Pancreas (tissue), 10 donors: ENCODE measurements around the gene SLC9A5. TPM values are rescaled to one million over a fixed set of nuclear protein-coding genes. Genes with fewer than 3 reads are reported as not detected.

Experiments used
- ATAC-seq, 4 donors: fragments of 200-7000 bp; cut with Tn5 transposase; one replicate each; pipeline versions ENCODE4 v1.8.0 to v1.9.1; 2020; ENCODE audit warnings: mild to moderate bottlenecking in 4 of 4, moderate library complexity in 4 of 4
- DNase-seq, 6 donors: peaks; one replicate each; pipeline ENCODE4 v3.0.0-alpha.2; 2020
- FAIRE-seq: peaks from 2 replicates; lab custom pipeline; 2012; peaks lifted over from hg19 to GRCh38; lab: Jason Lieb, UNC
- H3K27ac ChIP-seq, 4 donors: fragments of 200-600 bp; sonication (generic); 1 replicate in 3 of 4; 2 replicates in 1 of 4; pipeline versions ENCODE4 v1.5.0 to v1.8.0; 2020
- H3K27me3 ChIP-seq, 4 donors: fragments of 200-600 bp; one replicate each; pipeline ENCODE4 v1.8.0; 2021
- H3K36me3 ChIP-seq, 3 donors: fragments of 200-600 bp; sonication (generic) in 1 of 3; one replicate each; pipeline versions ENCODE4 v1.5.0 to v1.8.0; 2020 to 2021
- H3K4me1 ChIP-seq, 3 donors: fragments of 200-600 bp; one replicate each; pipeline ENCODE4 v1.8.0; 2021
- H3K4me3 ChIP-seq, 4 donors: fragments of 200-600 bp; sonication (generic) in 2 of 4; one replicate each; pipeline versions ENCODE4 v1.5.0 to v1.8.0; 2020 to 2021
- H3K9me3 ChIP-seq, 4 donors: fragments of 200-600 bp; one replicate each; pipeline ENCODE4 v1.8.0; 2021
- CTCF ChIP-seq, 4 donors: fragments of 200-600 bp; sonication (generic) in 3 of 4; IDR thresholded peaks; one replicate each; pipeline versions ENCODE4 v1.5.0 to v1.8.0; 2021; ENCODE audit warnings: antibody characterized with exemption in 4 of 4
- whole genome bisulfite sequencing, 2 donors: extraction: QIAGEN DNeasy Blood & Tissue Kit; methylation state at CpG; one replicate each; pipeline ENCODE4 v1.1.7; 2013; 5-methylcytosine and 5-hydroxymethylcytosine counted together
- intact Hi-C, 3 donors: fragments of 100-400 bp; cut with DNase I; formaldehyde crosslinking; loops; one replicate each; pipeline versions ENCODE4 v1.11.1 to v1.14.2; 2022
- polyA plus RNA-seq, 2 donors: library from polyadenylated mRNA; stranded (reverse); fragments of 200-250 nt; gene quantifications; one replicate each; pipeline ENCODE4 v1.2.3, GENCODE V29; 2013
- total RNA-seq, 6 donors: library from RNA; stranded (reverse); fragmentation: NEBNext Ultra II Directional in 4 of 6; extraction: Animal tissue kit (Norgen Biotek cat#: 25700) in 4 of 6; gene quantifications; one replicate each; pipeline versions ENCODE4 v1.2.1 to v1.2.4, GENCODE V29; 2021 to 2023
- donor health status: healthy with polysubstance abuse.
- donor health status: DM: no; HTN: no; CAD: no; lungs with moderate emphysema.
- donor health status: DM: no; HTN: no; CAD: no.
- donor health status: control.
- donor health status: control.
- donor health status: Bipolar disorder and iron deficiency.
- donor health status: DM: yes; HTN: yes; CAD: no.
- donor health status: DM: no; HTN: no; CAD: no.
- donor health status: DM: no; HTN: no; CAD: no.
- donor health status: DM: yes; HTN: yes; CAD: no.

Gene SLC9A5
- total and polyA plus RNA-seq, 8 donors, result 0.22 to 1.5 (median 0.56) TPM

- DNase-seq (no peak), FAIRE-seq (no peak), ATAC-seq (no peak)
- intact Hi-C loops, result no loop called here
- Histone ChIP-seq H3K27me3 (no peaks in the 10 kb centered on the region), H3K36me3 (no peaks in the 10 kb centered on the region), H3K4me3 (no peak overlapping the region), H3K27ac (no peak overlapping the region), H3K4me1 (no peaks in the 10 kb centered on the region), H3K9me3 (no peaks in the 10 kb centered on the region)
- 86% methylated on average over 8 of the region's 8 CpGs for WGBS, 2 donors
- TF ChIP-seq CTCF (IDR thresholded peaks at IDR 0.05), result no peak
Measured at GRCh38 chr16:67302970-67303369, 54.2 kb downstream of the SLC9A5 start.

DNA sequence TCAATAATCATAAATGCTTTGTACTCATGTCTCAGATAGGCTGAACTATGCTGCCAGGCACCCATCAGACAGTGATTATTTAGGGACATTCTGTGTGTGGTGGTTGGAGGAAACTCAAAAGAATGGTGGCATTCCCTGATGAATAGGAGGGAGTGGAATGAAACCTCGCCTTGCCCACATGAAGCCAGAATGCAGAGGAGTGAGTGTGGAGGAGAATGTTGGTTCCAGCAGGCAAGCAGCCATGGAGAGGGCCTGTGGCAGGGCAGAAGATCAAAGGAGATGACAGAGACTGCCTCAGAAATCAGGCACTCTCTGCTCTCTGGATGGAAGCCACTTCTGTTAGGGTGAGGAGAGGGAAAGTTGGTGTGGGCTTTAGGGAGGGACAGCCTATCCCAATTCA is 55.2 kb downstream of the SLC9A5 start:
- Histone ChIP-seq H3K9me3 (no peaks in the 10 kb centered on the region), H3K4me1 (no peaks in the 10 kb centered on the region), H3K4me3 (no peak overlapping the region), H3K27ac (no peak overlapping the region), H3K27me3 (no peaks in the 10 kb centered on the region), H3K36me3 (no peaks in the 10 kb centered on the region)
- 78 to 84% methylated on average over 1 of the region's 1 CpG for WGBS, 2 donors
- intact Hi-C loops, result no loop called here
- ATAC-seq (no peak), DNase-seq (no peak), FAIRE-seq (no peak)
- no peak for TF ChIP-seq CTCF (IDR thresholded peaks at IDR 0.05)

GRCh38 chr16:67305216-67306071 is 56.7 kb downstream of the SLC9A5 start:
- 82 to 92% methylated on average over 13 of the region's 13 CpGs for WGBS, 2 donors
- ATAC-seq, result no peak

DNA sequence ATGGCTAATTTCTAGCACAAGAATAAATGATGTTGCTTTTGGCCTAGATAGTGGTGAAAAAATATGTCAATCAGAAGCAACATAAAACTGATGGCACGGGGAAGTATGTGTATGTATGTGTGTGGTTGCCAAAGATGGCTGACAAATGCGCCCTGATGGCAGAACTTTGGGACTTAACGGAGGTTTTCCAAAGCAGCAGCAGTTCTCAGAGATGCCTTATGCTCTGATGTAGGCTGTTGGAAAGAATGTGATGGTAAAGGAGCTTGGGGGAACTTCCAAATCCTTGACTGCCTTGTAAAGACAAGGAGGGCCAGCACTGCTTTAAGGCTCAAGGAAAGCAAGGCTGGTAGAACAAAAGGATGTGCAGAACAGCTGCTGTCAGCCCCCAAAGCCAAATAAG is 61.8 kb downstream of the SLC9A5 start:
- Histone ChIP-seq H3K36me3 (no peaks in the 10 kb centered on the region), H3K27me3 (no peaks in the 10 kb centered on the region), H3K4me1 (no peaks in the 10 kb centered on the region), H3K9me3 (no peaks in the 10 kb centered on the region), H3K4me3 (no peak overlapping the region), H3K27ac (no peak overlapping the region)
- FAIRE-seq (no peak), DNase-seq (no peak), ATAC-seq (no peak)
- TF ChIP-seq CTCF (IDR thresholded peaks at IDR 0.05), result no peak
- 90 to 93% methylated on average over 3 of the region's 3 CpGs for WGBS, 2 donors
- intact Hi-C loops, result no loop called here

More at GRCh38 chr16:67305216-67306071, 56.7 kb downstream of the SLC9A5 start:
- DNase-seq (no peak), FAIRE-seq (no peak)
- H3K4me3 ChIP-seq, result no peak overlapping the region
- H3K27me3 ChIP-seq, result no peaks in the 10 kb centered on the region
- no peak overlapping the region for H3K27ac ChIP-seq
- H3K9me3 ChIP-seq, result no peaks in the 10 kb centered on the region
- no peaks in the 10 kb centered on the region for H3K36me3 ChIP-seq
- no peak for TF ChIP-seq CTCF (IDR thresholded peaks at IDR 0.05)
- intact Hi-C loops, result no loop called here
- H3K4me1 ChIP-seq, result no peaks in the 10 kb centered on the region
